Effector memory CD8-positive, alpha-beta T cell (primary cell): ENCODE data around the gene CADM4.
"Not testable (repeated sequence)": the region's sequence is repeated elsewhere in the genome, so short reads cannot be mapped to it uniquely, and the experiment has no call there.

Experiments
- ATAC-seq: fragments of 150-1000 bp; cut with Tn5 transposase; replicated peaks from 2 replicates; pipeline ENCODE4 v1.10.0; 2021; ENCODE audit warnings: mild to moderate bottlenecking, moderate library complexity
- DNase-seq, 3 experiments: peaks; one replicate each; pipeline ENCODE4 v3.0.0; 2021
- H3K27ac Mint-ChIP-seq, 2 donors: one replicate each; pipeline ENCODE4 v1.8.0; 2022; ENCODE audit warnings: mild to moderate bottlenecking in 2 of 2, mixed read lengths in 2 of 2, moderate library complexity in 2 of 2
- H3K27me3 Mint-ChIP-seq, 2 donors: one replicate each; pipeline ENCODE4 v1.8.0; 2022; ENCODE audit warnings: mixed read lengths in 2 of 2
- H3K36me3 Mint-ChIP-seq: one replicate; pipeline ENCODE4 v1.8.0; 2022; ENCODE audit warnings: mild to moderate bottlenecking, moderate library complexity, mixed read lengths; ENCODE audit not compliant: insufficient read depth
- H3K4me1 Mint-ChIP-seq, 2 donors: one replicate each; pipeline ENCODE4 v1.8.0; 2022; ENCODE audit warnings: low read depth in 2 of 2, mixed read lengths in 2 of 2
- H3K4me3 Mint-ChIP-seq, 2 donors: one replicate each; pipeline ENCODE4 v1.8.0; 2022; ENCODE audit warnings: mild to moderate bottlenecking in 2 of 2, mixed read lengths in 2 of 2, moderate library complexity in 2 of 2
- H3K9me3 Mint-ChIP-seq, 2 donors: one replicate each; pipeline ENCODE4 v1.8.0; 2022; ENCODE audit warnings: mixed read lengths in 2 of 2

Gene CADM4

DNA sequence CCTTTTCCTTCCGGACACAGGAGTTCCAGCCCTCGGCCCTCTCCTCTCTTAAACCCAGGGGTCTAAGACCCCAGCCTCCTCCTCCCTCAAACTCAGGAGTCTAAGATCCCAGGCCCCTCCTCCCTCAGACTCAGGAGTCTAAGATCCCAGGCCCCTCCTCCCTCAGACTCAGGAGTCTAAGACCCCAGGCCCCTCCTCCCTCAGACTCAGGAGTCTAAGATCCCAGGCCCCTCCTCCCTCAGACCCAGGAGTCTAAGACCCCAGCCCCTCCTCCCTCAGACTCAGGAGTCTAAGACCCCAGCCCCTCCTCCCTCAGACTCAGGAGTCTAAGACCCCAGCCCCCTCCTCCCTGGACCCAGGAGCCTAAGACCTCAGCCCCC is 4.1 kb downstream of the CADM4 start:
- ATAC-seq, H3K4me3 Mint-ChIP-seq, DNase-seq, H3K36me3 Mint-ChIP-seq, H3K9me3 Mint-ChIP-seq: not testable (repeated sequence)
- H3K27me3 Mint-ChIP-seq, result peaks cover 42 to 82% of the 10 kb centered on the region in 2 donors
- H3K4me1 Mint-ChIP-seq, result peaks cover 12% of the 10 kb centered on the region in 2 donors
- peak overlapping the region in 1 of 2 donors; percentile 32 for H3K27ac Mint-ChIP-seq

DNA sequence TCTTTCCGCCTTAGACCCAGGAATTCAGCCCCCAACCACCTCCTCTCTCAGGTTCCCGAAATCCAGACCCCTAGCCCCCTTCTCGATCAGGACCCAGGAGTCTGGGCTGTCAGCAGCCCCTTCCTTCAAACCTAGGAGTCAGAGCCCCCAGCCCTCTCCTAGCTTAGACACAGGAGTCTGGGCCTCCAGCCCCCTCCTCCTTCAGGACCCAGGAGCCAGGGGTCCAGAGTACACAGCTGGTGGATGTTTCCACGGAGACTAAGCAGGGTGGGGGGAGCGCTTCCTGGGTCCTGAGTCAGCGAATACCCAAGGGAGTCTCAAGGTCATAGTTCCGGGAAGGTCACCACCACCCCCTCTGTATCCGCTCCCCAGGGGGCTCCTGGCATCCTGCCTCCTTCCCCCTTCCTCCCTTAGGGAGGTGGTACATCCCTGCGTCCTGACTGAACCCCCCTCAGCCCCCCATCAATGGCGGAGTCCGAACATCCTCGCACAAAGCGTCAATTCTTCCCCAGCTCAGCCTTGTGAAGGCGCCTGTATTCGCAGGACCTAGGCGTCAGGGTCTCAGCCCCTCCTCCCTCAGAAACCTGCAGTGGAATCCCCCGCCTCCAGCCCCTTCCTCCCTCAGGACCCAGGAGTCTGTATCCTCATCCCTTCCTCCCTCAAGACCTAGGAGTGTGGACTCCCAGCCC is 4.6 kb downstream of the CADM4 start:
- no peak for ATAC-seq
- Mint-ChIP-seq H3K4me1 (peaks cover 8 to 12% of the 10 kb centered on the region in 2 donors), H3K27ac (peak overlapping the region in 1 of 2 donors; percentile 32)

DNA sequence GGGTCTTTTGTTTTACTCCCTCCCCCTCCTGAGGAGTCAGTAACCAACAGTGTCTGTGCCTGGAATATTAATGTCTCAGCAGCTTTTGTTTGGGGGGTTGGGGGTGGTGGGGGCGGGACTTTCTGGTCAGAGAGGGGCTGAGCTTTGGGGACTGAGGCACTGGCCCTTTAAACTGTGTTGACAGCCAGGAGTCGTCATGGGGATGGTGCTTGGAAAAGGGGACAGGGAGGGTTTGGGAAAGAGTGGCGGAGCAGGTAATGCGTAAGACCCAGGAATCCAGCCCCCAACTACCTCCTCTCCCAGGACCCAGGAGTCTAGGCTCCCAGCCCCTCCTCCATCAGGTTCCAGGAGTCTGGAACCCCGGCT is 5.2 kb downstream of the CADM4 start:
- Mint-ChIP-seq H3K4me3 (no peak overlapping the region), H3K4me1 (peaks cover 6 to 12% of the 10 kb centered on the region in 2 donors), H3K27ac (no peak overlapping the region), H3K36me3 (peaks cover 3% of the 10 kb centered on the region), H3K9me3 (no peaks in the 10 kb centered on the region), H3K27me3 (peaks cover 37 to 76% of the 10 kb centered on the region in 2 donors)
- DNase-seq (no peak), ATAC-seq (no peak)

More for the DNA sequence above, 4.6 kb downstream of the CADM4 start:
- peaks cover 37 to 77% of the 10 kb centered on the region in 2 donors for H3K27me3 Mint-ChIP-seq
- DNase-seq, result no peak
- no peak overlapping the region for H3K4me3 Mint-ChIP-seq
- H3K9me3 Mint-ChIP-seq, result no peaks in the 10 kb centered on the region
- H3K36me3 Mint-ChIP-seq, result peaks cover 3% of the 10 kb centered on the region

DNA sequence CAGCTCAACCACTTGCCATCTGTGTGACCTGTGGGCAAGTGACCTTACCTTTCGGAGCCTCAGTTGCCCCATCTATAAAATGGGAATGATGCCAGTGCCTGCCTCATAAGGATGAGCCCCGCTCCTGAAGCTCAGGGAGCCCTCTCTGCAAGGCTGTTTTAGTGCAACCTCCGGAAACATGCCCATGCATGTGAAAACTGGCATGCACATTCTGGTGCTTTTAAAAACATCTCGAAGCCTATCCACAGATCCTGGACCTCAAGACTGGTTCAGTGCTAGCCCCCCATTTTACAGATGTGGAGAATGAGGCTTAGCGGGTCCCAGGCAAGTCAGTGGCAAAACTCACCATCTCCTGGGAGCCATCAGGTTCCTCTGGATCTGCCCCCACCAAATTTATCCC is 5.6 kb downstream of the CADM4 start:
- Mint-ChIP-seq H3K4me1 (peaks cover 4 to 11% of the 10 kb centered on the region in 2 donors), H3K27ac (no peak overlapping the region), H3K9me3 (no peaks in the 10 kb centered on the region), H3K4me3 (no peak overlapping the region), H3K36me3 (peaks cover 2% of the 10 kb centered on the region), H3K27me3 (peaks cover 33 to 72% of the 10 kb centered on the region in 2 donors)
- no peak for DNase-seq
- no peak for ATAC-seq

DNA sequence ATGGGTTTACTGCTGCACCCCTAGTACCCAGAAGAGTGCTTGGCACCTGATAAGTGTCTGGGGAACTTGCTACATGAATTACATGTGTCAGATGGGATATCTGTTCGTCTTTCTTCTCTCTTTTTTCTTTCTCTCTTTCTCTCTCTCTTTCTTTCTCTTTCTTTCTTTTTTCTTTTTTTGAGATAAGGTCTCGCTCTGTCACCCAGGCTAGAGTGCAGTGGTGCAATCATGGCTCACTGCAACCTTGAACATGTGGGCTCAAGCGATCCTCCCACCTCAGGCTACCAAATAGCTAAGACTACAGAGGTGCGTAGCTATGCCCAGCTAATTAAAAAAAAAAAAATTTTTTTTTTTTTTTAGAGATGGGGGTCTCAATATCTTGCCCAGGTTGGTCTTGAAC is 6.1 kb downstream of the CADM4 start:
- H3K9me3 Mint-ChIP-seq, result no peaks in the 10 kb centered on the region
- H3K4me1 Mint-ChIP-seq, result peaks cover 0 to 5% of the 10 kb centered on the region in 2 donors
- DNase-seq, result no peak
- no peak overlapping the region for H3K4me3 Mint-ChIP-seq
- H3K27me3 Mint-ChIP-seq, result peaks cover 28 to 67% of the 10 kb centered on the region in 2 donors
- ATAC-seq, result no peak
- H3K27ac Mint-ChIP-seq, result no peak overlapping the region
- H3K36me3 Mint-ChIP-seq, result no peaks in the 10 kb centered on the region

DNA sequence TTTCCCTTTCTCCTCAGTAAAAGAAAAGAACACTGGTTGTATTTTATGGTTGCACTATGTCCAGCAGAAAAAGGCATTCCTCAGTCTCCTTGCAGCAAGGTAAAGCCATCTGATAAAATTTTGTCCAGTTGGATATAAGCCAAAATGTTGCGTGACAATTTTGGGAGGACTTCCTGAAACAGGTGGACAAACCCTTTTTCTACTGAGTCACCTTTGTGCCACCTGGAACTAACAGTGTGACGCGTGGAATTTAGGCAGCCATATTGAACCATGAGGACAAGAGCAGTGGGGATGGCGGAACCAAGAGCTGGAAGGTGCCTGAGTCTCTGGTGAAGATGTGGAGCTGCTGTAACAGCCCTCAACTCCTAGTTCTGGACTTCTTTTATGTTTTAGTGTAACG is 8.2 kb downstream of the CADM4 start:
- no peaks in the 10 kb centered on the region for H3K9me3 Mint-ChIP-seq
- peaks cover 17 to 60% of the 10 kb centered on the region in 2 donors for H3K27me3 Mint-ChIP-seq
- peaks cover 0 to 9% of the 10 kb centered on the region in 2 donors for H3K4me1 Mint-ChIP-seq
- H3K27ac Mint-ChIP-seq, result no peak overlapping the region
- H3K36me3 Mint-ChIP-seq, result no peaks in the 10 kb centered on the region
- ATAC-seq (no peak), DNase-seq (no peak)
- no peak overlapping the region for H3K4me3 Mint-ChIP-seq

DNA sequence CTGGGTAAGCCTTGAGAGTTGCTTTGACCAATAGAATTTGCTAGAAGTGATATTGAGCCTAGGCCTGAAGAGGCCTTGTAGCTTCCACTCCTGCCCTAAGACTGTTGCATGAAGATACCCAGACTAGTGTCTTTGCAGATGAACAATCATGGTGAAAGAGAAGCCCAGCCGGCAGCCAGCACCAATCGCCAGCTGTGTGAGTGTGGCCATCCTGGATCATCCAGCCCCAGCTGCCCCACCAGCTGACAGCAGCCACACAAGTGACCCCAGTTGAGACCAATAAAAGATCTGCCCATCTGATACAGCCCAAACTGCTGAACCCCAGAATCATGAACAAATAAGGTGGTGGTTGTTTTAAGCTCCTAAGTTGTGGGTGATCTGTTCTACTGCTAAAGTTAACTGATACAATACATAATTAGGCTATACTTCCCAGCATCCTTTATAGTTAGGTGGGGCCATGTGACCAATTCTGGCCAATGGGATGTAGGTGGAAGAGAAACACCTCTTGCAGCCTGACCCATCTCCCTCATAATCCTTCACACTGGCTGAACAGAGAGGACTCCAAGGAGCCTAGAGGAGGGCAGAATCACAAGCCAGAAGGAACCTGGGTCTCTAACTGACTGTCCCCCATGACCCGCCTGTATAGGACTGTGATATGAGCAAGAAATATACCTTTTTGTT is 10.9 kb downstream of the CADM4 start:
- H3K27ac Mint-ChIP-seq, result no peak overlapping the region
- H3K36me3 Mint-ChIP-seq, result peaks cover 4% of the 10 kb centered on the region
- no peaks in the 10 kb centered on the region for H3K9me3 Mint-ChIP-seq
- DNase-seq (no peak), ATAC-seq (no peak)
- no peak overlapping the region for H3K4me3 Mint-ChIP-seq
- H3K27me3 Mint-ChIP-seq, result peaks cover 14 to 43% of the 10 kb centered on the region in 2 donors
- peaks cover 0 to 5% of the 10 kb centered on the region in 2 donors for H3K4me1 Mint-ChIP-seq

DNA sequence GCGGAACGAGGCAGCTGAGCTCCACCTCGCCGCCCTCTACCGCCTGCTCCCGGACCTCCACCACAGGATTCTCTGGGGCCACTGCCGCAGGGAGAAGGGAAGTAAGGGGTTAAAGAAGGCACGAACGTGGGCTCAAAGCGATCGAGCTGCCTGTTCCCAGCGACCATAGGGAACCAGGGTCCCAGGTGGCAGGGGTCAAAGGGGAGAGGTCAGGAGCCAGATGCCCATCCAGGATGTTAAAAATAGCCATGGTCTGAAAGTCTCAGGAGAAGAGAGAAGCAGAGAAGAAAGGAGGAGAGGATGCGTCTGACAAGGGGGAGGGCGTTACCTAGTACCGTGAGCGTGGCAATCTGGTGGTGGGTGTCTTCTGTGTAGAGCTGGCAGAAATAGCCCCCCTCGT is 12.8 kb downstream of the CADM4 start:
- Mint-ChIP-seq H3K9me3 (no peaks in the 10 kb centered on the region), H3K27me3 (peaks cover 9 to 24% of the 10 kb centered on the region in 2 donors), H3K27ac (peak overlapping the region in 1 of 2 donors; percentile 58), H3K4me1 (peaks cover 0 to 5% of the 10 kb centered on the region in 2 donors), H3K4me3 (no peak overlapping the region), H3K36me3 (peaks cover 4% of the 10 kb centered on the region)
- DNase-seq, result no peak
- no peak for ATAC-seq

DNA sequence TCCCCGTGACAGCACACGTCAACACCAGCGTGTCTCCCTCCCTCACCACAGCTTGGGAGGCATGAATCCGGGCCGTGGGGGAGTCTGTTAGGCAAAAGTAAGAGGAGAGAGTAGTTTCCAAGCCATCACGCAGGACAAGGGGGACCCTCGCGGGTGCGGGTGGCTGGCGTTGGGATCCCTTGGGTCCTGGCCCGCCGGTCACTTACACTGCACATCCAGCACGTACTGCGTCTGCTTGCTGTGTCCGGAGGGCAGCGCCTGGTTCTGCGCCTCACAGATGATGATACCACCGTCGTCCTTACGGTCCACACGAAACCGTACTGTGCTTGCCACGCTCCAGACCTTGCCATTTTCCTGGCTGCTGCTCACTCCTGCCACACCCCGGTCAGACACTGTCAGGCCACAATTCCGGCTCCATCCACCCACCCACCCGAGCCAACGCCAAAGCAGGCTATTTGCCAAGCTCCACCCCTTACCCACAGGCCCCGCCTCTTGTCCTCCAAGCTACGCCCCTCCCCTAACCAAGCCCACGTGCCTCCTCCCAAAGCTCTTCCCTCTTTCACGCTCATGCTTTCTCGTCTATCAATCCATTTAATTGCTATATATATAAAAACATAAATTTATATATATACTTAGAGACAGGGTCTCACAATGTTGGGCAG is 13.6 kb downstream of the CADM4 start:
- H3K4me1 Mint-ChIP-seq, result peaks cover 0 to 5% of the 10 kb centered on the region in 2 donors
- ATAC-seq (no peak), DNase-seq (no peak)
- no peaks in the 10 kb centered on the region for H3K9me3 Mint-ChIP-seq
- peak overlapping the region in 1 of 2 donors; percentile 23 for H3K27ac Mint-ChIP-seq
- peaks cover 9 to 18% of the 10 kb centered on the region in 2 donors for H3K27me3 Mint-ChIP-seq
- H3K36me3 Mint-ChIP-seq, result peaks cover 4% of the 10 kb centered on the region
- no peak overlapping the region for H3K4me3 Mint-ChIP-seq

DNA sequence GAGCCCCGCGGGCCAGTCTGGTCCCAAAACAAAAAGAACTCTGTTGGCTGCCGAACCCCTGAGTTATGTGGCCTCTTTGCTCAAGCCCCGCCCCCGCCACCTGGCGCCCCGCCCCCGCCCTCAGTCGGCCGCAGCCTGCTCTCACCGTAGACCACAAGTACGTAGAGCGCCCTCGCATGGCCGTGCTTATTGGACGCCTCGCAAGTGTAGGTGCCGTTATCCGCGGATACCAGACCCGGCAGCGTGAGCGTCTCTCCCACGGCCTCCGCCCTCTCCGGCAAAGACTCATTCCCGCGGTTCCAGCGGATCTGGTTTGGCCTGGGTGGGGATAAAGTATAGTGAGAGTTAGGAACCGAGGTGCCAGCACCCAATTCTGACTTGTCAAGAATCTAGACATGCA is 14.7 kb downstream of the CADM4 start:
- peak overlapping the region; percentile 20 to 40 for H3K4me3 Mint-ChIP-seq
- no peaks in the 10 kb centered on the region for H3K9me3 Mint-ChIP-seq
- peaks cover 9 to 18% of the 10 kb centered on the region in 2 donors for H3K27me3 Mint-ChIP-seq
- H3K36me3 Mint-ChIP-seq, result peaks cover 4% of the 10 kb centered on the region
- peak; percentile 91 for ATAC-seq
- H3K27ac Mint-ChIP-seq, result no peak overlapping the region
- peaks cover 10 to 13% of the 10 kb centered on the region in 2 donors for H3K4me1 Mint-ChIP-seq
- DNase-seq, result peak; percentile 81 to 85 (median 81)

DNA sequence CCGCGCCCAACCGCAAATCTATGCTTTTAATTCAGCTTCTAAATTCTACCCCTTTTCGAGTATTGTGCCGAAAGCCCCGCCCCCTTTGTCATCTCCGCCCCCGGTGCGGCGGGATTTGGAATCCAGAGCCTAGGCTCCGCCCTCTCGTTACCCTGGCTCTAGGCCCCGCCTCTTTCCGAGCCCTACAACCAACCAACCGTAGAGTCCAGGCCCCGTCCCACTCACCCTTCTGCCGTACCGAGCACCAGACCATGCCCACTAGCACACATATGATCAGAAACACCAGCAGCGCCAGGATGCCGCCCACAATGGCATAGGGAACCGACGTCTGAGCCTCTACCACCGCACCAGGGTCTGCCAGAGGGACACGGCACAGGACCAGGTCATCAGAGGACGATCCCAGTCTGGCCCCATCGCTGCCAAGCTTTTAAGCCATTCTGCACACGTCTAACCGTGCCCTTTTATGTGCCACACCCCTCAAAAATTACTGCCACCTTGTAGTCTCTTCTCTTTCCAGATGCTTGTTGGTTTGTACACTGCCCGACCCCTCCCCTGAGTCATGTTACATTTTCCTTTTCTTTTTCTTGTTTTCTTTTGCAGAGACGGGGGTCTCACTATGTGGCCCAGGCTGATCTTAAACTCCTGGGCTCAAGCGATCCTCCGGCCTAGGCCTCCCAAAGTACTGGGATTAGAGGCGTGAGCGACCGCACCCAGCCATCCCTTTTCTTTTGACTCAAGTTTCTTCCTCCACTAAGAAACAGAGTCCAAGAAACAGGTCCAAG is 15.6 kb downstream of the CADM4 start:
- DNase-seq, result no peak
- peaks cover 9 to 18% of the 10 kb centered on the region in 2 donors for H3K27me3 Mint-ChIP-seq

DNA sequence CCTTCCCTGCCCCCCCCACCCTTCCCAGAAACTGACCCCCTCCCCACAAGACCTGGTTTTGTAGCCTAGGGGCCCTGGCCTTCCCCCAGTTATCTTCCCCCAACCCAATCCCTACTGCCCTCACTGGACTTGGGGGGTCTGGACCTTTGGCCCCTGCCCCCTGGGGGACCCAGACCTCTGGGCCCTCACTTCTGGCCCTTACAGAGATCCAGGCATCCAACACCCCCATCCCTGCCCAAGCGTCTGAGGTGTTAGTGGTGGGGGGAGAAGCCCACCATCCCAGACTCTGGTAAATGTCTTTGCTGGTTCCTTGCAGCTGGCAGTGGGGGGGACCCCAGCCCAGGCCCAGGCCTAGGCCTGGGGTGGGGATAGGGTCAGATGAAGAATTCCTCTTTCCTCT is 16.7 kb downstream of the CADM4 start:
- no peak overlapping the region for H3K27ac Mint-ChIP-seq
- peaks cover 4% of the 10 kb centered on the region for H3K36me3 Mint-ChIP-seq
- peaks cover 20 to 22% of the 10 kb centered on the region in 2 donors for H3K4me1 Mint-ChIP-seq
- ATAC-seq, result no peak
- no peak overlapping the region for H3K4me3 Mint-ChIP-seq
- DNase-seq, result no peak
- peaks cover 9 to 18% of the 10 kb centered on the region in 2 donors for H3K27me3 Mint-ChIP-seq
- H3K9me3 Mint-ChIP-seq, result no peaks in the 10 kb centered on the region

More for the DNA sequence above, 15.6 kb downstream of the CADM4 start:
- no peak for ATAC-seq
- Mint-ChIP-seq H3K4me1 (peaks cover 16 to 18% of the 10 kb centered on the region in 2 donors), H3K9me3 (no peaks in the 10 kb centered on the region), H3K36me3 (peaks cover 4% of the 10 kb centered on the region), H3K4me3 (no peak overlapping the region), H3K27ac (no peak overlapping the region)

DNA sequence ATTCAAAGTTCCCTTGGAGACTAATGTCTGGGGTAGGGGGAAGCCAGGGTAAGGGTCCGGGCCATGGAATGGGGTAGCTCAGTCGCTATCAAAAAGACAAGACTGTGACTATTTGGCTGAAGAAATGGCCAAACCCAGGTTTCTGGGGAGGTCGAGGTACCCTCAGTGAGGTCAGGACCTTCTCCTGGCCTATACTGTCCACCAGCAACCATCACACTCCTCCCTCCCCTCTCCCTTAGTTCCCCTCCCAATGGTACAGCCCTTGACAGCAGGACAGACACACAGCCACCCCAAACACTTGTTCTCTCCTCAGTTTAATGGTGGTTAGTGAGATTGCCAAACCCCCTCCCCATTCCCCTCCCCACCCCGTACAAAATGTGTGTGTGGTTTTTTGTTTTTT is 17.6 kb downstream of the CADM4 start:
- no peak for DNase-seq
- Mint-ChIP-seq H3K9me3 (no peaks in the 10 kb centered on the region), H3K27ac (no peak overlapping the region), H3K4me1 (peaks cover 20 to 22% of the 10 kb centered on the region in 2 donors), H3K36me3 (peaks cover 4% of the 10 kb centered on the region), H3K27me3 (peaks cover 9 to 10% of the 10 kb centered on the region in 2 donors), H3K4me3 (no peak overlapping the region)
- no peak for ATAC-seq
